HL-60 (cell line): ENCODE results near the gene DEFB132.
A peak's percentile ranks its signal among the peaks of the same experiment; 100 is the strongest.

Experiments
- DNase-seq, 2 experiments: peaks; one replicate each; pipeline ENCODE4 v3.0.0-alpha.2; 2010 to 2020; ENCODE audit warnings: low read depth in 1 of 2, low spot score in 1 of 2
- H3K27ac ChIP-seq: fragments of 250-450 bp; sonication (Bioruptor Pico); replicated peaks from 2 replicates; pipeline ENCODE4 v1.5.1; 2020; ENCODE audit warnings: mild to moderate bottlenecking, moderate library complexity
- H3K27me3 ChIP-seq: fragments of 250-450 bp; sonication (Bioruptor Pico); 2 replicates; pipeline ENCODE4 v1.5.1; 2021; ENCODE audit warnings: mild to moderate bottlenecking, moderate library complexity; ENCODE audit not compliant: insufficient read depth, poor library complexity, severe bottlenecking
- H3K4me3 ChIP-seq: replicated peaks from 2 replicates; pipeline ENCODE4 v1.5.1; 2011; ENCODE audit warnings: mild to moderate bottlenecking, control low read depth, low read length; ENCODE audit not compliant: insufficient read depth
- GABPA ChIP-seq: IDR thresholded peaks from 2 replicates; pipeline ENCODE4 v1.6.1; 2012; ENCODE audit warnings: low read depth
- POLR2AphosphoS5 ChIP-seq: IDR thresholded peaks from 2 replicates; pipeline ENCODE4 v1.6.1; 2012; ENCODE audit warnings: low read depth
- SPI1 ChIP-seq: IDR thresholded peaks from 2 replicates; pipeline ENCODE4 v1.6.1; 2012; ENCODE audit warnings: low read depth, mild to moderate bottlenecking, borderline replicate concordance
- TF ChIP-seq, protein P1 (sequence below): IDR thresholded peaks from one replicate; pipeline ENCODE4 v1.5.1; 2011; ENCODE audit warnings: low read length, control low read depth, inconsistent platforms; ENCODE audit not compliant: insufficient read depth
- TF ChIP-seq, protein P2 (sequence below): IDR thresholded peaks from 2 replicates; pipeline ENCODE4 v1.6.1; 2012; ENCODE audit warnings: low read depth; ENCODE audit not compliant: insufficient replicate concordance

DEFB132 gene

DNA sequence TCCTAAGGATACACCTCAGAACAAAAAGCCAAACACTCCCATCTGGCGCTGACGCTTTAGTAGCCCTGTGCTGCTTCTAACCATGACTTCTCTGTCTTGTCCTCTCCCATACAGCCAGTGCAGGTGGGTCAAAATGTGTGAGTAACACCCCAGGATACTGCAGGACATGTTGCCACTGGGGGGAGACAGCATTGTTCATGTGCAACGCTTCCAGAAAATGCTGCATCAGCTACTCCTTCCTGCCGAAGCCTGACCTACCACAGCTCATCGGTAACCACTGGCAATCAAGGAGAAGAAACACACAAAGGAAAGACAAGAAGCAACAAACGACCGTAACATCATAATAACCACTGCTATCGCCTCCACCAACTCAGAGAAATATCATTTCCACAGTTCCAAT is 1.4 kb downstream of the DEFB132 start:
- Histone ChIP-seq H3K27me3 (no peaks in the 10 kb centered on the region), H3K27ac (peak overlapping the region; percentile 13; the same call in 1 of the 2 replicates), H3K4me3 (no peak overlapping the region)
- no peak for TF ChIP-seq SPI1
- TF ChIP-seq POLR2AphosphoS5: no peak
- peak in 1 of 2 experiments; percentile 12 for DNase-seq

DNA sequence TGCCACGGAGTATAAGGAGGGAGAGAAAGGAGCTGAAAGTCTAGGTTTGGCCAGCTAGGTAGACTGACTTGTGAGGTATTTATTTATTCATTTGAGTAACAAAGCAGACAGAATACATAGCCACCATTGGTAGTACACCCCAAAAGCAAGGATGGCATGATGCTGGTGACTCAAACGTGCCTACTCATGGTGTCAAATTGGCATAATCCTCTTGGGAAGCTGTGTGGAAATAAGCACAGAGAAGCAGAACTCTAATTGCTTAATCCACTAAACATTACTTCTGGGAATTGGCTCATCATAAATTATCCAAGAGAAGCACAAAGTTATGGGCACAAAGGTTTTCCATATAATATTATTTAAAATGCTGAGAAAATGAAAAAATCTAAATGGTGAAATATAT is 2.5 kb downstream of the DEFB132 start:
- Histone ChIP-seq H3K4me3 (no peak overlapping the region), H3K27ac (no peak overlapping the region), H3K27me3 (no peaks in the 10 kb centered on the region)
- peak in 1 of 2 experiments; percentile 20 for DNase-seq
- TF ChIP-seq, protein P1, sequence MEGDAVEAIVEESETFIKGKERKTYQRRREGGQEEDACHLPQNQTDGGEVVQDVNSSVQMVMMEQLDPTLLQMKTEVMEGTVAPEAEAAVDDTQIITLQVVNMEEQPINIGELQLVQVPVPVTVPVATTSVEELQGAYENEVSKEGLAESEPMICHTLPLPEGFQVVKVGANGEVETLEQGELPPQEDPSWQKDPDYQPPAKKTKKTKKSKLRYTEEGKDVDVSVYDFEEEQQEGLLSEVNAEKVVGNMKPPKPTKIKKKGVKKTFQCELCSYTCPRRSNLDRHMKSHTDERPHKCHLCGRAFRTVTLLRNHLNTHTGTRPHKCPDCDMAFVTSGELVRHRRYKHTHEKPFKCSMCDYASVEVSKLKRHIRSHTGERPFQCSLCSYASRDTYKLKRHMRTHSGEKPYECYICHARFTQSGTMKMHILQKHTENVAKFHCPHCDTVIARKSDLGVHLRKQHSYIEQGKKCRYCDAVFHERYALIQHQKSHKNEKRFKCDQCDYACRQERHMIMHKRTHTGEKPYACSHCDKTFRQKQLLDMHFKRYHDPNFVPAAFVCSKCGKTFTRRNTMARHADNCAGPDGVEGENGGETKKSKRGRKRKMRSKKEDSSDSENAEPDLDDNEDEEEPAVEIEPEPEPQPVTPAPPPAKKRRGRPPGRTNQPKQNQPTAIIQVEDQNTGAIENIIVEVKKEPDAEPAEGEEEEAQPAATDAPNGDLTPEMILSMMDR: no peak
- TF ChIP-seq, protein P2, sequence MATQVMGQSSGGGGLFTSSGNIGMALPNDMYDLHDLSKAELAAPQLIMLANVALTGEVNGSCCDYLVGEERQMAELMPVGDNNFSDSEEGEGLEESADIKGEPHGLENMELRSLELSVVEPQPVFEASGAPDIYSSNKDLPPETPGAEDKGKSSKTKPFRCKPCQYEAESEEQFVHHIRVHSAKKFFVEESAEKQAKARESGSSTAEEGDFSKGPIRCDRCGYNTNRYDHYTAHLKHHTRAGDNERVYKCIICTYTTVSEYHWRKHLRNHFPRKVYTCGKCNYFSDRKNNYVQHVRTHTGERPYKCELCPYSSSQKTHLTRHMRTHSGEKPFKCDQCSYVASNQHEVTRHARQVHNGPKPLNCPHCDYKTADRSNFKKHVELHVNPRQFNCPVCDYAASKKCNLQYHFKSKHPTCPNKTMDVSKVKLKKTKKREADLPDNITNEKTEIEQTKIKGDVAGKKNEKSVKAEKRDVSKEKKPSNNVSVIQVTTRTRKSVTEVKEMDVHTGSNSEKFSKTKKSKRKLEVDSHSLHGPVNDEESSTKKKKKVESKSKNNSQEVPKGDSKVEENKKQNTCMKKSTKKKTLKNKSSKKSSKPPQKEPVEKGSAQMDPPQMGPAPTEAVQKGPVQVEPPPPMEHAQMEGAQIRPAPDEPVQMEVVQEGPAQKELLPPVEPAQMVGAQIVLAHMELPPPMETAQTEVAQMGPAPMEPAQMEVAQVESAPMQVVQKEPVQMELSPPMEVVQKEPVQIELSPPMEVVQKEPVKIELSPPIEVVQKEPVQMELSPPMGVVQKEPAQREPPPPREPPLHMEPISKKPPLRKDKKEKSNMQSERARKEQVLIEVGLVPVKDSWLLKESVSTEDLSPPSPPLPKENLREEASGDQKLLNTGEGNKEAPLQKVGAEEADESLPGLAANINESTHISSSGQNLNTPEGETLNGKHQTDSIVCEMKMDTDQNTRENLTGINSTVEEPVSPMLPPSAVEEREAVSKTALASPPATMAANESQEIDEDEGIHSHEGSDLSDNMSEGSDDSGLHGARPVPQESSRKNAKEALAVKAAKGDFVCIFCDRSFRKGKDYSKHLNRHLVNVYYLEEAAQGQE: no peak
- no peak for TF ChIP-seq GABPA
- TF ChIP-seq SPI1: no peak
- no peak for TF ChIP-seq POLR2AphosphoS5

DNA sequence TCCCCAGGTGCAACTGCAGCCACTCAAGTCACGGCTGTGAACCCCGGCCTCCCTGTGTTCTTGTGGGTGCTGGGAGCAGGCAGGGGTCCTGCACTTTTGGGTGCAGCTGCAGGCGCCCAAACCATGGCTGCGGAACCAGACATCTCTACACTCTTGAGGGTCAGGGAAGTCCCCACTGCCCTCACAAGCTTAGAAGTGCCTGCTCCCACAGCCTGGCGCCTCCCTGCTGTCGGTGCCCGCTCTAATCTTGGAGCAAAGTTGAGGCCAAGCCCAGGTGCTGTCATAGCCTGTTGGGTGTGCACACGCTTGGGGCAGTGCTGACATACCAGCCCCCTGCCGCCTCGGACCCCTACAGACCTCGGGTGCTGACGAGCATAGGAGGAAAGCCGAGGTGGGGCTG is 6.2 kb downstream of the DEFB132 start:
- no peak overlapping the region for H3K4me3 ChIP-seq
- H3K27me3 ChIP-seq: no peaks in the 10 kb centered on the region
- TF ChIP-seq POLR2AphosphoS5 (no peak), GABPA (no peak), SPI1 (no peak)
- TF ChIP-seq, protein P2: no peak
- TF ChIP-seq, protein P1: no peak
- no peak for DNase-seq
- no peak overlapping the region for H3K27ac ChIP-seq

DNA sequence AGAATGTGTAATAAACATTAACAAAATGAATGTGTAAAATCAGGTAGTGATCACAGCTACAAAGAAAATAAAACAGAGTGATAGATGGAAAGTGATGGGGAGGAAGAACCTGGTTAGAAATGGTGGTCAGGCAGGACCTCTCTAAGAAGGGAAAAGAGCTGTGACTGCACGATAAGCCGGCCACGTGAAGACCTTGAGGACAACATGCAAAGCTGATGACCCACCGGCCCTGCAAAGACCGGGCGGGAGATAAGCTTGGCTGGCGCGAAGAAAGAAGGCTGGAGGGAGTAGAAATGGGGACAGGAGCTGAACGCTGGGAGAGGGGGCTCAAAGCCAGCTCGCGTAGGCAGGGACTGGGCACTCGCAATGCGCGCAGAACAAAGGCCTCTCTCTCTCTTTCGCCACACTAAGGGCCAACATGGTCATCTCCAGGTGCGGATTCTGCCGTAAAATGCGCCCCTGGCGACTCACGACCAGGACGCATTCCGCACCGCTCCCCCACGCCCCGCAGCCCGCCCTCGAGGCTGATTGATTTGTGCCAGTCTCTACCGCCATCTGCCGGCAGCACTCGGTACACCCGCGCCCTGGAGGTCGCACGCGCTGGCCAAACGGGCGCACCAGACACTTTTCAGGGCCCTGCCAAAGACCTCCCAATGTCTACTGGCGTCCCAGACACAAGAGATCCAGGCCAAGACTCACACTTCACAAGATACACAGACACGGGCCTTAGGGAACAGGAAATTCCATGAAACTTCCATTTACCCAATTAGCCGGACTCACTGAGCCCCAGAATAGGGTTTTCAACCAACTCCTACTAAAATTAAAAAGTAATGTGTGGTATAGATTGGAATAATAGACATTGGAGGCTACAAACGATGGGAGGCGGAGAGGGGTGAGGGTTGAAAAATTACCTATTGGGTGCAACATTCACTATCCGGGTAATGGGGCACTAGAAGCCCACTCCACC is 9.4 kb downstream of the DEFB132 start:
- peak overlapping the region; percentile 43 for H3K4me3 ChIP-seq
- H3K27me3 ChIP-seq: no peaks in the 10 kb centered on the region
- peak; percentile 88 to 89 for DNase-seq
- H3K27ac ChIP-seq: 0 out of 2 replicates have a peak overlapping the region, but pooled peaks have one; percentile 15
- peak; percentile 54; the same call in 1 of the 2 replicates for TF ChIP-seq POLR2AphosphoS5
- TF ChIP-seq GABPA: no peak
- no peak for TF ChIP-seq SPI1
- TF ChIP-seq, protein P2: no peak
- TF ChIP-seq, protein P1: peak; percentile 86
